Measurements from ENCODE around the gene PRRX2. TPM values are rescaled to one million over a fixed set of nuclear protein-coding genes. Genes with fewer than 3 reads are reported as not detected.

Gene PRRX2
- total and polyA plus RNA-seq, 9 of the 15 experiments (the other 6 are each of a cell fraction or from before 2014, with no cell fraction given): 0.21 TPM; not detected in 8

DNA sequence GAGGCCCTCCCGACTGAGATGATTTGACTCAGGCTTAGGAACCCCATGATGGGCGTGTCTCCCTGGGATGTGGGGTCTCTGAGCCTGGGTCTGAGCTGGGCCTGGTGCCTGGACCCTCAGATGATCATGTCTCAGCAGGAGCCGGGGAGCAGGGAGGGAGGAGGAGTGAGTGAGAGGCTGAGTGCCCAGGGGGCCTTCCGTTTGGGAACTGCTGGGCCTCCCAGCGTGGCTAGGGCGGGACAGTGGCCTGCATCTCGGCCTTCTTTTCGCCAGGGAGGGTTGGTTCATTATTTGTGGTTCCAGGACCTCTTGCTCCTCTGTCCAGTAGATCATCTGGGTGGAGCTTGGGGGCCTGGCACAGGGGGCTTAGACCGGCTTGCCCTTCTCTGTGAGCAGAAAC lies 5.6 kb downstream of the PRRX2 start:
- Histone ChIP-seq H3K79me2 (ENCODE audit: control insufficient read depth, insufficient read depth, low read length) (no peaks in the 10 kb centered on the region), H3K27me3 (ENCODE audit: control insufficient read depth in 2 of 2, insufficient read depth in 2 of 2, low read length in 2 of 2) (peaks cover 27 to 68% of the 10 kb centered on the region in 2 experiments), H3K36me3 (ENCODE audit: control insufficient read depth, insufficient read depth, low read length) (no peaks in the 10 kb centered on the region; the same call in 2 of the 3 replicates), H3K9me1 (ENCODE audit: control insufficient read depth, insufficient read depth, low read length) (peaks cover 3% of the 10 kb centered on the region), H3K27ac (ENCODE audit: extremely low read depth, low read depth, low read length) (no peak overlapping the region), H3K9ac (ENCODE audit: insufficient read depth in 1 of 2, low read depth in 2 of 2, low read length in 2 of 2) (peak overlapping the region in 1 of 2 experiments; percentile 49; a peak in 2 of 4 replicates), H3K4me2 (ENCODE audit: insufficient read depth, low read length) (no peak overlapping the region), H3K4me3 (no peak overlapping the region), H3K9me3 (replicated peaks; ENCODE audit: control insufficient read depth, insufficient read depth, low read depth, low read length) (no peaks in the 10 kb centered on the region), H4K20me1 (replicated peaks; ENCODE audit: control insufficient read depth, insufficient read depth, low read length) (peaks cover 19% of the 10 kb centered on the region; the same call in 1 of the 2 replicates), H2AFZ (ENCODE audit: low read depth, low read length) (no peak overlapping the region), H3K4me1 (replicated peaks in 1 of 2; ENCODE audit: control insufficient read depth in 2 of 2, insufficient read depth in 2 of 2, low read length in 2 of 2) (peaks cover 0 to 41% of the 10 kb centered on the region in 2 experiments; a peak in 2 of 5 replicates)
- intact Hi-C loops (cut with micrococcal nuclease): loop anchor here (10.0 kb wide), 1 partner anchor 976 kb away; no protein-coding TSS in a partner anchor
- POLR2A ChIA-PET: interaction anchor here (0.6 to 1.8 kb wide), 5 partner anchors 9 to 1019 kb away, joined by 3 to 8 read pairs (median 4); no protein-coding TSS in a partner anchor
- WGBS (ENCODE audit: insufficient coverage, low coverage, missing lambda C conversion rate): 32% methylated on average over 9 of the region's 9 CpGs
- CTCF ChIA-PET (ENCODE audit: low intra/inter-chr PET ratio): no interaction called here
- FAIRE-seq: no peak
- no peak for ATAC-seq
- no peak for TF ChIP-seq RCOR1 (IDR thresholded peaks at IDR 0.05; ENCODE audit: borderline replicate concordance in 1 of 2, low read depth in 2 of 2, low read length in 2 of 2)
- TF ChIP-seq, protein P1, sequence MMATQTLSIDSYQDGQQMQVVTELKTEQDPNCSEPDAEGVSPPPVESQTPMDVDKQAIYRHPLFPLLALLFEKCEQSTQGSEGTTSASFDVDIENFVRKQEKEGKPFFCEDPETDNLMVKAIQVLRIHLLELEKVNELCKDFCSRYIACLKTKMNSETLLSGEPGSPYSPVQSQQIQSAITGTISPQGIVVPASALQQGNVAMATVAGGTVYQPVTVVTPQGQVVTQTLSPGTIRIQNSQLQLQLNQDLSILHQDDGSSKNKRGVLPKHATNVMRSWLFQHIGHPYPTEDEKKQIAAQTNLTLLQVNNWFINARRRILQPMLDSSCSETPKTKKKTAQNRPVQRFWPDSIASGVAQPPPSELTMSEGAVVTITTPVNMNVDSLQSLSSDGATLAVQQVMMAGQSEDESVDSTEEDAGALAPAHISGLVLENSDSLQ (IDR thresholded peaks at IDR 0.05): no peak
- DNase-seq (ENCODE audit: extremely low read depth in 1 of 4, low spot score in 3 of 4): no peak
- BruUV-seq (replicated peaks): no TSS peak
- in situ Hi-C loops (cut with MboI): loop anchor here (5.0 to 25.0 kb wide), 4 partner anchors 666 to 1456 kb away; partner anchors contain the start of genes COQ4 and TRUB2

DNA sequence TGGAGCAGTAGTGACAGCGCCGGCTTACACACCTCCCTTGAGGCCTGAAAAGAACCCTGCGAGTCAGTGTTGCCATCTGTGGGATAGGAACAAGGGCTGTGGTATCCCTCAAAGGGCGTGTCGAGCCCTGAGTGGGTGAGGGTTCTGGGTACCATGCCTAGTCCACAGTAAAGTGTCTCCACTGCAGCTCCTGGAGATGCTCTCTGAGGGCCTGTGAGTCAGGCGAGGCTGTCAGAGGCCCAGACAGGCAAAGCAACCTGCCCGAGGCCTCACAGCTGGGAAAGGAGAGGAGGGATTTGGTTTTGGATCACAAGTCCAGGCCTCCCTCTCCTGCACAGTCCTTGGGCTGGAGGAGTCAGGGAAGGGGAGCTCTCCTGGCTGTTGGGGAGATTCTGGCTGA lies 6.1 kb downstream of the PRRX2 start:
- peak in 1 of 4 experiments; percentile 10 for DNase-seq (ENCODE audit: extremely low read depth in 1 of 4, low spot score in 3 of 4)
- in situ Hi-C loops (cut with MboI): loop anchor here (5.0 to 25.0 kb wide), 4 partner anchors 666 to 1457 kb away; partner anchors contain the start of genes COQ4 and TRUB2
- TF ChIP-seq ARNT (IDR thresholded peaks at IDR 0.05): no peak
- no peak for TF ChIP-seq NR1H2 (CRISPR knock-in tag; IDR thresholded peaks at IDR 0.05)
- no peak for TF ChIP-seq ZBTB1 (CRISPR knock-in tag; IDR thresholded peaks at IDR 0.05; ENCODE audit: borderline replicate concordance, low read depth)
- TF ChIP-seq, protein P2, sequence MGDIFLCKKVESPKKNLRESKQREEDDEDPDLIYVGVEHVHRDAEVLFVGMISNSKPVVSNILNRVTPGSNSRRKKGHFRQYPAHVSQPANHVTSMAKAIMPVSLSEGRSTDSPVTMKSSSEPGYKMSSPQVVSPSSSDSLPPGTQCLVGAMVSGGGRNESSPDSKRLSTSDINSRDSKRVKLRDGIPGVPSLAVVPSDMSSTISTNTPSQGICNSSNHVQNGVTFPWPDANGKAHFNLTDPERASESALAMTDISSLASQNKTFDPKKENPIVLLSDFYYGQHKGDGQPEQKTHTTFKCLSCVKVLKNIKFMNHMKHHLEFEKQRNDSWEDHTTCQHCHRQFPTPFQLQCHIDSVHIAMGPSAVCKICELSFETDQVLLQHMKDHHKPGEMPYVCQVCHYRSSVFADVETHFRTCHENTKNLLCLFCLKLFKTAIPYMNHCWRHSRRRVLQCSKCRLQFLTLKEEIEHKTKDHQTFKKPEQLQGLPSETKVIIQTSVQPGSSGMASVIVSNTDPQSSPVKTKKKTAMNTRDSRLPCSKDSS (IDR thresholded peaks at IDR 0.05; ENCODE audit: low read depth, partially characterized antibody): no peak
- no peak for TF ChIP-seq NFYB (IDR thresholded peaks at IDR 0.05; ENCODE audit: extremely low read depth, insufficient read length)
- TF ChIP-seq, protein P3, sequence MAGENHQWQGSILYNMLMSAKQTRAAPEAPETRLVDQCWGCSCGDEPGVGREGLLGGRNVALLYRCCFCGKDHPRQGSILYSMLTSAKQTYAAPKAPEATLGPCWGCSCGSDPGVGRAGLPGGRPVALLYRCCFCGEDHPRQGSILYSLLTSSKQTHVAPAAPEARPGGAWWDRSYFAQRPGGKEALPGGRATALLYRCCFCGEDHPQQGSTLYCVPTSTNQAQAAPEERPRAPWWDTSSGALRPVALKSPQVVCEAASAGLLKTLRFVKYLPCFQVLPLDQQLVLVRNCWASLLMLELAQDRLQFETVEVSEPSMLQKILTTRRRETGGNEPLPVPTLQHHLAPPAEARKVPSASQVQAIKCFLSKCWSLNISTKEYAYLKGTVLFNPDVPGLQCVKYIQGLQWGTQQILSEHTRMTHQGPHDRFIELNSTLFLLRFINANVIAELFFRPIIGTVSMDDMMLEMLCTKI (IDR thresholded peaks at IDR 0.05; ENCODE audit: partially characterized antibody): no peak
- no peak for TF ChIP-seq THRAP3 (IDR thresholded peaks at IDR 0.05; ENCODE audit: borderline replicate concordance)
- no peak for TF ChIP-seq NFIX (CRISPR knock-in tag; IDR thresholded peaks at IDR 0.05; ENCODE audit: low read depth)

More for the DNA sequence above, 6.1 kb downstream of the PRRX2 start:
- WGBS (ENCODE audit: insufficient coverage, low coverage, missing lambda C conversion rate): 37% methylated on average over 7 of the region's 7 CpGs
- ChIA-PET POLR2A (interaction anchor here (0.6 to 1.8 kb wide), 5 partner anchors 9 to 1019 kb away, joined by 3 to 8 read pairs (median 4); no protein-coding TSS in a partner anchor), CTCF (ENCODE audit: low intra/inter-chr PET ratio) (no interaction called here)
- no TSS peak for BruUV-seq (replicated peaks)
- FAIRE-seq (no peak), ATAC-seq (no peak; the same call in none of the 3 replicates)
- no peaks in the 10 kb centered on the region for H3K79me2 ChIP-seq (ENCODE audit: control insufficient read depth, insufficient read depth, low read length)
- H2AFZ ChIP-seq (ENCODE audit: low read depth, low read length): no peak overlapping the region
- peaks cover 24% of the 10 kb centered on the region; the same call in 1 of the 2 replicates for H4K20me1 ChIP-seq (replicated peaks; ENCODE audit: control insufficient read depth, insufficient read depth, low read length)
- H3K4me3 ChIP-seq: no peak overlapping the region
- H3K9me3 ChIP-seq (replicated peaks; ENCODE audit: control insufficient read depth, insufficient read depth, low read depth, low read length): peaks cover 2% of the 10 kb centered on the region; the same call in 1 of the 2 replicates
- peaks cover 0 to 37% of the 10 kb centered on the region in 2 experiments; a peak in 2 of 5 replicates for H3K4me1 ChIP-seq (replicated peaks in 1 of 2; ENCODE audit: control insufficient read depth in 2 of 2, insufficient read depth in 2 of 2, low read length in 2 of 2)
- no peaks in the 10 kb centered on the region; the same call in 2 of the 3 replicates for H3K36me3 ChIP-seq (ENCODE audit: control insufficient read depth, insufficient read depth, low read length)
- peaks cover 31 to 72% of the 10 kb centered on the region in 2 experiments for H3K27me3 ChIP-seq (ENCODE audit: control insufficient read depth in 2 of 2, insufficient read depth in 2 of 2, low read length in 2 of 2)
- H3K9me1 ChIP-seq (ENCODE audit: control insufficient read depth, insufficient read depth, low read length): peaks cover 3% of the 10 kb centered on the region
- no peak overlapping the region for H3K9ac ChIP-seq (ENCODE audit: insufficient read depth in 1 of 2, low read depth in 2 of 2, low read length in 2 of 2)
- H3K4me2 ChIP-seq (ENCODE audit: insufficient read depth, low read length): no peak overlapping the region
- intact Hi-C loops (cut with micrococcal nuclease): loop anchor here (10.0 kb wide), 1 partner anchor 977 kb away; no protein-coding TSS in a partner anchor
- no peak overlapping the region for H3K27ac ChIP-seq (ENCODE audit: extremely low read depth, low read depth, low read length)

Measured in K562 (cell line).